HG03439 (cell line): ENCODE results near the gene HLA-E.
A peak's percentile ranks its signal among the peaks of the same experiment; 100 is the strongest.
"Not testable (repeated sequence)": the region's sequence is repeated elsewhere in the genome, so short reads cannot be mapped to it uniquely, and the experiment has no call there.

Experiments used
- ATAC-seq: cut with Tn5 transposase; IDR thresholded peaks from one replicate; pipeline ENCODE4 v1.9.1; 2021; ENCODE audit warnings: mild to moderate bottlenecking, moderate library complexity; ENCODE audit not compliant: unreplicated experiment

Gene HLA-E

GRCh38 chr6:30489081-30490025 is at the start of gene HLA-E:
Gene HLA-E (plus strand): TSS chr6:30489509. CDS start chr6:30489532, 23 bp downstream.
- ATAC-seq: peak; percentile 80

- ATAC-seq: no peak
These were observed 48.1 kb upstream of the HLA-E start for GRCh38 chr6:30441171-30441570.

GRCh38 chr6:30443657-30444450 is 45.5 kb upstream of the HLA-E start:
- no peak for ATAC-seq

- ATAC-seq: no peak
These were observed 44.9 kb upstream of the HLA-E start for GRCh38 chr6:30444451-30444742.

- ATAC-seq: no peak
These were observed 43.0 kb upstream of the HLA-E start for GRCh38 chr6:30446259-30446658.

GRCh38 chr6:30447237-30447636 is 42.1 kb upstream of the HLA-E start:
- no peak for ATAC-seq

GRCh38 chr6:30450548-30450908 is 38.8 kb upstream of the HLA-E start:
- ATAC-seq: no peak

GRCh38 chr6:30450909-30451841 is 38.1 kb upstream of the HLA-E start:
- ATAC-seq: no peak

- no peak for ATAC-seq
These were observed 36.4 kb upstream of the HLA-E start for GRCh38 chr6:30452736-30453507.

GRCh38 chr6:30453508-30454116 is 35.7 kb upstream of the HLA-E start:
- peak; percentile 61 for ATAC-seq

- no peak for ATAC-seq
These were observed 30.2 kb upstream of the HLA-E start for GRCh38 chr6:30459145-30459544.

GRCh38 chr6:30461055-30461454 is 28.3 kb upstream of the HLA-E start:
- ATAC-seq: no peak

GRCh38 chr6:30462482-30462881 is 26.8 kb upstream of the HLA-E start:
- ATAC-seq: no peak

- no peak for ATAC-seq
These were observed 26.1 kb upstream of the HLA-E start for GRCh38 chr6:30463242-30463641.

- ATAC-seq: no peak
These were observed 25.4 kb upstream of the HLA-E start for GRCh38 chr6:30463651-30464618.

- ATAC-seq: no peak
These were observed 23.6 kb upstream of the HLA-E start for GRCh38 chr6:30465595-30466306.

- ATAC-seq: no peak
These were observed 18.3 kb upstream of the HLA-E start for GRCh38 chr6:30470968-30471367.

- not testable (repeated sequence) for ATAC-seq
These were observed 14.2 kb upstream of the HLA-E start for GRCh38 chr6:30475116-30475515.
